BJ (cell line): ENCODE results near the gene LHX5. TPM values are rescaled to one million over a fixed set of nuclear protein-coding genes. Genes with fewer than 3 reads are reported as not detected.

Source experiments
- CTCF ChIA-PET: fragments of 350-600 bp; formaldehyde crosslinking; extraction: SDS; loops from one replicate; lab custom pipeline; 2021; ENCODE audit warnings: antibody characterized with exemption, inconsistent platforms; lab: Yijun Ruan, JAX
- POLR2A ChIA-PET: fragments of 300-600 bp; sonication (Branson Sonifier 250); formaldehyde crosslinking; extraction: SDS; loops from one replicate; lab custom pipeline; 2021; ENCODE audit warnings: antibody characterized with exemption; lab: Charles Lee
- DNase-seq: peaks from one replicate; pipeline ENCODE4 v3.0.0-alpha.2; 2011; ENCODE audit warnings: low read depth
- H3K27me3 ChIP-seq: 2 replicates; pipeline ENCODE4 v1.6.0; 2011; ENCODE audit warnings: low read length; ENCODE audit not compliant: control insufficient read depth, insufficient read depth
- H3K36me3 ChIP-seq: 2 replicates; pipeline ENCODE4 v1.5.1; 2011; ENCODE audit warnings: low read length; ENCODE audit not compliant: control insufficient read depth, insufficient read depth
- H3K4me3 ChIP-seq: 2 replicates; pipeline ENCODE4 v1.5.1; 2011; ENCODE audit warnings: low read depth, mild to moderate bottlenecking, control low read depth, low read length
- polyA plus RNA-seq: library from polyadenylated mRNA; depleted of rRNA; stranded (reverse); fragments of >200 nt; gene quantifications from 2 replicates; pipeline ENCODE4 v1.2.3, GENCODE V29; 2011; rRNA removed
- TF ChIP-seq, protein P1 (sequence below): IDR thresholded peaks from 2 replicates; pipeline ENCODE4 v1.5.1; 2011; ENCODE audit warnings: low read depth, mild to moderate bottlenecking, control low read depth, inconsistent platforms, low read length, moderate library complexity; ENCODE audit not compliant: insufficient read depth

LHX5 gene
- polyA plus RNA-seq, 1 experiment, result not detected

GRCh38 chr12:113418213-113418879 is 53.3 kb downstream of the LHX5 start:
- DNase-seq, result no peak
- POLR2A ChIA-PET, result no interaction called here

DNA sequence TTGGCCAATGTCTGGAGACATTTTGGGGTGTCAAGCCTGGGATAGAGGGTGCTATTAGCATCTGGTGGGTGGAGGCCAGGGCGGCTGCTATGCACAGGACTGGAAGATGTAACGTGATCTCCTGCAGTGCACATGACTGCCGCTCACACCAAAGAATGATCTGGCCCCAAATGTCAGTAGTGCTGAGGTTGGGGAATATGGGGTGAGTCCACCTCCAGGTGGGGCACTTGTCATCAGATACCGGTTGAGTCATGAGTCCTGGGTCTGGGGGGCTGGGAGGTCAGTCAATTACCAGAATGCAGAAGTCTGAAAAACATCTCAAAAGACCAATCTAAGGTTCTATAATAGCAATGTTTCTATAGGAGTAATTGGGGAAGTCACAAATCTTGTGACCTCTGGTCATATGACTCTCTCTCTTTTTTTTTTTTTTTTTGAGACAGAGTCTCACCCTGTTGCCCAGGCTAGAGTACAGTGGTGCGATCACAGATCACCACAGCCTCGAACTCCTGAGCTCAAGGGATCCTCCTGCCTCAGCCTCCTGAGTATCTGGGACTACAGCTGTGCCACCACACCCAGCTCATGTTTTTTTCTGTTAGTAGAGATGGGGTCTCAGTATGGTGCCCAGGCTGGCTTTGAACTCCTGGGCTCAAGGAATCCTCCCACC is 55.4 kb downstream of the LHX5 start:
- Histone ChIP-seq H3K4me3 (no peak overlapping the region), H3K36me3 (no peaks in the 10 kb centered on the region), H3K27me3 (peaks cover 2% of the 10 kb centered on the region; the same call in 1 of the 2 replicates)
- TF ChIP-seq, protein P1, sequence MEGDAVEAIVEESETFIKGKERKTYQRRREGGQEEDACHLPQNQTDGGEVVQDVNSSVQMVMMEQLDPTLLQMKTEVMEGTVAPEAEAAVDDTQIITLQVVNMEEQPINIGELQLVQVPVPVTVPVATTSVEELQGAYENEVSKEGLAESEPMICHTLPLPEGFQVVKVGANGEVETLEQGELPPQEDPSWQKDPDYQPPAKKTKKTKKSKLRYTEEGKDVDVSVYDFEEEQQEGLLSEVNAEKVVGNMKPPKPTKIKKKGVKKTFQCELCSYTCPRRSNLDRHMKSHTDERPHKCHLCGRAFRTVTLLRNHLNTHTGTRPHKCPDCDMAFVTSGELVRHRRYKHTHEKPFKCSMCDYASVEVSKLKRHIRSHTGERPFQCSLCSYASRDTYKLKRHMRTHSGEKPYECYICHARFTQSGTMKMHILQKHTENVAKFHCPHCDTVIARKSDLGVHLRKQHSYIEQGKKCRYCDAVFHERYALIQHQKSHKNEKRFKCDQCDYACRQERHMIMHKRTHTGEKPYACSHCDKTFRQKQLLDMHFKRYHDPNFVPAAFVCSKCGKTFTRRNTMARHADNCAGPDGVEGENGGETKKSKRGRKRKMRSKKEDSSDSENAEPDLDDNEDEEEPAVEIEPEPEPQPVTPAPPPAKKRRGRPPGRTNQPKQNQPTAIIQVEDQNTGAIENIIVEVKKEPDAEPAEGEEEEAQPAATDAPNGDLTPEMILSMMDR, result no peak
- ChIA-PET POLR2A (no interaction called here), CTCF (interaction anchor here (1.3 kb wide), 1 partner anchor 9 kb away, joined by 4 read pairs; no protein-coding TSS in a partner anchor)
- DNase-seq, result no peak

More at GRCh38 chr12:113418213-113418879, 53.3 kb downstream of the LHX5 start:
- Histone ChIP-seq H3K27me3 (peaks cover 2% of the 10 kb centered on the region; the same call in 1 of the 2 replicates), H3K4me3 (no peak overlapping the region), H3K36me3 (no peaks in the 10 kb centered on the region)
- TF ChIP-seq, protein P1, result no peak
- CTCF ChIA-PET, result interaction anchor here (0.7 to 1.0 kb wide), 4 partner anchors 10 to 56 kb away, joined by 3 read pairs; no protein-coding TSS in a partner anchor

GRCh38 chr12:113414519-113415038 is 57.1 kb downstream of the LHX5 start:
- ChIA-PET POLR2A (interaction anchor here (1.0 kb wide), 1 partner anchor 1947 kb away, joined by 11 read pairs; no protein-coding TSS in a partner anchor), CTCF (interaction anchor here (0.9 kb wide), 1 partner anchor 53 kb away, joined by 3 read pairs; no protein-coding TSS in a partner anchor)
- TF ChIP-seq, protein P1, result no peak
- H3K4me3 ChIP-seq, result no peak overlapping the region
- H3K27me3 ChIP-seq, result peaks cover 3% of the 10 kb centered on the region; the same call in 1 of the 2 replicates
- no peak for DNase-seq
- H3K36me3 ChIP-seq, result no peaks in the 10 kb centered on the region

DNA sequence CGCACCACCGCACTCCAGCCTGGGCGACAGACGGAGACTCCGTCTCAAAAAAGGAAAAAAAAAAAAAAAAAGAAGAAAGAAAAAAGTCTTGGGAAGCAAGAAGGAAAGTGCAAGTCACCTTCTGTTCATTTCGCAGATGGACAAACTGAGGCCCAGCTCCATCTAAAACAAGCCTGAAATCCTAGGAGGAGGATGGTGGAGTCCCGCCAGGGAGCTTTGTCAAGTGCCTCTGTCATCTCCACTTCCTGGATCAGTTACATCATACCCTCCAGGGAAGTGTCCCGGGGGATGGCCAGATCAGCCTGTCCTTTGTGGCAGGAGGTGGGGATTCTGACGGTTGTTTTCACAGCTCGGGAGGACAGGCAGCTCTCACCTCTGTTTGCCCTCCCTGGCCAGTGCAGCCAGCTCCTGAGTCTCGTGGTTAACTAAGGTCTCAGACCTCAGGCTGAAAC is 58.2 kb downstream of the LHX5 start:
- H3K27me3 ChIP-seq, result peaks cover 2% of the 10 kb centered on the region; the same call in 1 of the 2 replicates
- H3K36me3 ChIP-seq, result no peaks in the 10 kb centered on the region
- H3K4me3 ChIP-seq, result no peak overlapping the region
- TF ChIP-seq, protein P1, result no peak
- POLR2A ChIA-PET, result interaction anchor here (1.0 kb wide), 1 partner anchor 1945 kb away, joined by 11 read pairs; no protein-coding TSS in a partner anchor
- DNase-seq, result no peak
- CTCF ChIA-PET, result interaction anchor here (0.5 kb wide), 1 partner anchor 449 kb away, joined by 4 read pairs; no protein-coding TSS in a partner anchor

Other genes with a start within 250 kb of the LHX5 start
- gene SLC8B1, start 136.8 kb downstream of the LHX5 start, polyA plus RNA-seq, result 14.4 and 27.3 TPM in 2 replicates
- gene PLBD2, start 113.3 kb downstream of the LHX5 start, polyA plus RNA-seq, result 20.1 and 30.9 TPM in 2 replicates
- gene SDS, start 68.0 kb downstream of the LHX5 start, polyA plus RNA-seq, result not detected in 2 replicates
- gene SDSL, start 49.5 kb downstream of the LHX5 start, polyA plus RNA-seq, result 8.6 and 13.2 TPM in 2 replicates